8988T (cell line): ENCODE results near the gene RSPO3.
A peak's percentile ranks its signal among the peaks of the same experiment; 100 is the strongest.
"Not testable (repeated sequence)": the region's sequence is repeated elsewhere in the genome, so short reads cannot be mapped to it uniquely, and the experiment has no call there.

Experiments
- DNase-seq: peaks from one replicate; pipeline ENCODE4 v3.0.0; 2011

Gene RSPO3, protein sequence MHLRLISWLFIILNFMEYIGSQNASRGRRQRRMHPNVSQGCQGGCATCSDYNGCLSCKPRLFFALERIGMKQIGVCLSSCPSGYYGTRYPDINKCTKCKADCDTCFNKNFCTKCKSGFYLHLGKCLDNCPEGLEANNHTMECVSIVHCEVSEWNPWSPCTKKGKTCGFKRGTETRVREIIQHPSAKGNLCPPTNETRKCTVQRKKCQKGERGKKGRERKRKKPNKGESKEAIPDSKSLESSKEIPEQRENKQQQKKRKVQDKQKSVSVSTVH

DNA sequence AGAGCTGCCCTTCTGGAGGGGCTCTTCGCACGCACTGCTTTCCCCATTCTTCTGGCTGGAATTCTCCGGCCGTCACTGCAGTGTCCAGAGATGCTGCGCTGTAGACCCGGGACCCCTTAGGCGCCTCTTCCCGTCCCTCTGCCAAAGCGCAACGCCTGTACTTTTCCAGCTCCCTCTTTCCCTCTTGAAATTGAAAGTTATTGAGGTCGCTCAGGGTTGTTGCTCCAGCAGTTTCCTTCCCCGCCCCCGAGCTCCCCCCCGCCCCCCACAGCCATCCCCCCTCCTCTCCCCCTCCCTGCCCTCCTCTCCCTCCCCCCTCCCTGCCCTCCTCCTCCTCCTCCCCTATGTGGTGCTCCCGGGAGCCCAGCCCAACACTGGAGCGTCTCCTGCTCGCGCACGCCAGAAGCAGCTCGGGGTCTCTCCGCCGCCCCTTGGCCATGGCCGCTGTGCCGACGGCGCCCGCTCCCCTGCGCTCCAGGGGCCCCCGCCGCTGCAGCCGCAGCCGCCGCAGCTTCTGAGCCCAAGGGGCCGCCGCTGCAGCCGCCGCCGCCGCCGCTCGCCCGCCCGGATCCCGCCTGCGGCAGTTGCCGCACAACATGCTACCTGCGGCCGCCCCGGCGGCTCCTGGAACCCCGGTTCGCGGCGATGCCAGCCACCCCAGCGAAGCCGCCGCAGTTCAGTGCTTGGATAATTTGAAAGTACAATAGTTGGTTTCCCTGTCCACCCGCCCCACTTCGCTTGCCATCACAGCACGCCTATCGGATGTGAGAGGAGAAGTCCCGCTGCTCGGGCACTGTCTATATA is at the start of gene RSPO3:
Gene RSPO3, plus strand, starts transcription at position 374 of the 804 bp plus-strand sequence. CDS start 522 bp downstream, outside the sequence.
- DNase-seq, result peak; percentile 14

- DNase-seq, result no peak
Measured at GRCh38 chr6:127069659-127070279, 48.7 kb upstream of the RSPO3 start.

GRCh38 chr6:127073222-127073621 is 45.2 kb upstream of the RSPO3 start:
- no peak for DNase-seq

DNA sequence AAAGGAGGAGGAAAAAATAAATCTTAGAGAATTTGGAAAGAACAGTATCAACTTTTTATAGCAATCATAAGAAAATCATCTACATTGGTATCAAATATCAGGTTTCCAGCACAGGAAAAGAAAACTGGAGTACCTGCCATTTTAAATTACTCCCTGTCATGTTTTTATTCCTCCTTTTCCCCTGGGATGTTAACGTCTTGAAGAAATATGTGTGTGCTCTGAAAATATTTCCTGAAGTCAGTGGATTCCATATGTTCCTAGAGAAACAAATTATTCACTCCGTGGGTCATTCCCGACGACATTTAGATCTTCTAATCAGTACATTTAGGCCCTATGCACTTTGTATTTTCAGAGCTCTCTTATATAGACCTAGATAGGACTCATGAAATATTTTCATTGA is 42.0 kb upstream of the RSPO3 start:
- DNase-seq, result no peak

GRCh38 chr6:127077886-127078285 is 40.6 kb upstream of the RSPO3 start:
- no peak for DNase-seq

DNA sequence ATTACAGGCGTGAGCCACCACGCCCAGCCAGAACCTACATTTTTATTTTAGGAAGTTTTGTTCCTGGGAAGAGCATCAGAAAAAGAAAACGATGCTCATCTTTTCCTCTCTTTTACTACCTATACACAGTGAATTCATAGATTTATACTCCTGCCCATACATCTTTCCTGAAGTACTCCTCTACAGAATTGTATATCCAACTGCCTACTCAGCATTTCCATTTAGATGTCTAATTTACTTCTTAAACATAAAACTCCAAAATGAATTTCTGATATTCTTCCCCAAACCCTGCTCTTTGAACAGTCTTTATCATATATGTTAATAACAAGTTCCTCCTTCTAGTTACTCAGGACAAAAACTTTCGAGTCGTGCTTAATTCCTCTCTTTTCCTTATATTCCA is 39.8 kb upstream of the RSPO3 start:
- DNase-seq, result no peak

DNA sequence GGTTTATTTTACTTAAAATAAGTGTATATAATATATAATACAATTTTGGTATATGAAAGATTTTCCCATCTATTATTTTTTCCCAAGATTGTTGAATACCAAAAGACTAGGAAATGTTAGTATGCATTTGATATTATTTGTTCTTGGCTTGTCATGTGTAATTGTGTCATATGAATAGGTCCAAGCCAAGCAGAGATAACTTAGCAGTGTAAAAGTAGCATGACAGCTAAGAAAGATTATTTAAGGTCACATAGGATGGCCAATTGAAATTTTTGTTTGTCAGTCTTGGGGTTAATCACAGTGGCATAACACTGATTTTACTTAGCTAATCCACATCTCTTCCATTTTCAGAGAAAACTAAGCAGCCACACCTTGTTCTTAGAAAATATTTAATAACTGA is 38.8 kb upstream of the RSPO3 start:
- DNase-seq, result no peak

GRCh38 chr6:127080081-127080480 is 38.4 kb upstream of the RSPO3 start:
- DNase-seq, result no peak

DNA sequence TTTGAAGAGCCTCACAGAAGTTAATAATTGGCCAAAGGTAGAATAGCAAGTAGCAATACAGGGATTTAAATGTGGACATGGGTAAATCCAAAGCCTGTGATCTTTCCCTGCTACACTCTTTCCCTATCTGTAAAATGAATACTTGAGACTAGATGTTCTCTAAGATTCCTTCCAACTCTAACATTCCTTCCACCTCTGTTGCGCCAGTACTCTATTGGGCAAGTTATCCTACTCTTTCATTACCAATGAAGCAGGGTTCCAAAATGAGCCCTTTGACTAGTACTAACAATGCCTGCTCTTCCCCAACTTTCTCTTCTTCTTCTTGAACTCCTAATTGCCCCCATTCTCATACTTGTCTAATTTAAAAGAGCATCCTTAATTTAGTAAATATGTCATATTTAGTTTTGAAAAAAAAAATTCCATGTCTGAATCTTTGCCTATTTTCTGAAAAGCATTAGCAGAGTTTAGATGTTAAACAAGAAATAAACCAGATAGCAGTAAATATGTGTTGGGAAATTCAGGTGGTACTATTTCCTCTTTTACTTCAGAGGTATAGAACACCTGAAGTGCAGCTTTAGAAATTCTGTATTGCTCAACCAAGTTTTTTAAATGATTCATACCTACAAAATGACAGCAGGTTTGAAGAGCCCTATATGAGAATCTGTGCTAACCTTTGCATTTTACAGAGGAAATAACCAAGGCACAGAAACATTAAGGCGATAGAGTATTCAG is 35.1 kb upstream of the RSPO3 start:
- DNase-seq, result no peak

DNA sequence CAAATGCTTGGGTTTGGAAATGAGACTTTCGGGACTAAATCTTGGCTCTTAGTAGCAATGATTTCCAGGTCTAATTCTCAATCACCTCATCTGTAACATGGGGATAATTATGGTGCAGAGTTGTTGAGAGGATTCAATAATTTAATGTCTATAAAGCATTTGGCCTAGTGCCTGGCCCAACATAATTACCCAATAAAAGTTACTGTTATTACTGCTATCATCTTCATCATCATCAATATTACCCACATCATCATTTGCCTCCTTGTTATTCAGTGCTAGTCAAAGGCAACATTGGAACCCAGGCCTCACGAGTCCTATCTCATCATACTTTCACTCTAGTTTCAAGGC is 34.5 kb upstream of the RSPO3 start:
- DNase-seq, result no peak

DNA sequence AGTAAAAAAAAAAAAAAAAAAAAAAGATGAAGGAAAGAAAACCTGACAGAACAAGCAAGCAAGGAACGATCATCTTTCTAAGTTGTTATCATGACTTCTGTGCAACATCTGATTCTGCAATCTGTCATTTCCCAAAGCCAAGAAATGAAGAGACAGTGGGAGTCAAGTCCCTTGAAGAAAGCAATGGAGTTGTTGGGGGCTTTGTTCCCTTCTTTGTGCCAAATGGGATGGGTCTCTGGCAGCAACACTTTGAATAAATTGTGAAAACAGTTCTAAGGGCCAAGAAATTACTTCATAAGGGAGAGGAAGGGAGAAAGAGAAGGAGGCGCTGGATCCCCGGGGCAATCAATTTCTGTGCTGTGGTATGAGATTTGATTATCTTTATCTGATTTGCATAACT is 33.3 kb upstream of the RSPO3 start:
- no peak for DNase-seq

DNA sequence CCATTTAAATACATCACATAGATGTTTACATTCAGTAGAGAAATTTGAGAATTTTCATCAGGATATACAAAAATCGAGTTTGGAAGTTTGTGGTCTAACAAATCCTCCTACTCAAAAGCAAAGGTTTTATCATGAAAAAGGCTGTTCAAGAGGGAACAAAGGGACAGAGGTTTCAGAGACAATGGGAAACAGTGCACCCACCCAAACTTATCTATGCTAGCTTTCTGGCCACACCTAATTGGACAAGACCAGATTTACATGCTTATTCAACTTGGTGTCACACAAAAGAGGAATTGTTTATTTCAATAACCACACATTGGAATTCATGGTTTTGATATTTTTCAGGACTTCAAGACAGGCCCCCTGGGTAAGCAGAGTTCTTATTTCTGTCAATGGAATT is 28.4 kb upstream of the RSPO3 start:
- no peak for DNase-seq

- no peak for DNase-seq
Measured at GRCh38 chr6:127092466-127092865, 26.0 kb upstream of the RSPO3 start.

GRCh38 chr6:127094791-127095190 is 23.7 kb upstream of the RSPO3 start:
- no peak for DNase-seq

DNA sequence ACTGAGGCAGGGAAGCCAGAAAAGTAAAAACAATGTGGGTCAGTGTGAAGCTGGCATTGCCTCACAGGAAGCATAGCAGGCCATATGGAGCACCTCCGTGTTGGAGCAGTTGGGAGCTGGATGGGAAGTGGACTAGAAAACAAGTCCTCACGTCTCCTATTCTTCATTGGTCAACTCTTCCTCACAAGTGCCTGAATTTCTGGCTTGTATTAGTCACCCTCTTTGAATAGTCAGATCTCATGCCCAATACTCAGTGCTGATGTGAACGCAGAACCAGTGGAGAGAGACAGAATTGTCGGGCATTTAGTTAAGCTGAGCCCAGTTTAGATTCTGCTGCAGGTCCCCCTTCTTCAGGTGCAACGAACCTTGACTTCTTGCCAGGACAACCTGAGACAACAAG is 22.3 kb upstream of the RSPO3 start:
- DNase-seq, result no peak

DNA sequence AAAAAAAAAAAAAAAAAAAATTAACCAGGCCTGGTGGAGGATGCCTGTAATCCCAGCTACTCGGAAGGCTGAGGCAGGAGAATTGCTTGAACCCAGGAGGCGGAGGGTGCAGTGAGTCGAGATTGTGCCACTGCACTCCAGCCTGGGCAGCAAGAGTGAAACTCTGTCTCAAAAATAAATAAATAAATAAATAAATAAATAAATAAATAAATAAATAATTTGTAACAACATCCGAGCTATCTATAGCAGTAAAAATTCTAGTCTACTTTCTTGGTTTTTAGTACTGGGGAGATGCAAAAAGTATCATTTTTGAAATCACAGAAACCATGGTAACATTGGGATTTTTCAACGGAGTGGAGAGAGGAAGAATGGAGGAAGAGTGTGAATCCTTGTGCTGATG is 21.0 kb upstream of the RSPO3 start:
- not testable (repeated sequence) for DNase-seq

- no peak for DNase-seq
Measured at GRCh38 chr6:127100510-127101140, 17.8 kb upstream of the RSPO3 start.

DNA sequence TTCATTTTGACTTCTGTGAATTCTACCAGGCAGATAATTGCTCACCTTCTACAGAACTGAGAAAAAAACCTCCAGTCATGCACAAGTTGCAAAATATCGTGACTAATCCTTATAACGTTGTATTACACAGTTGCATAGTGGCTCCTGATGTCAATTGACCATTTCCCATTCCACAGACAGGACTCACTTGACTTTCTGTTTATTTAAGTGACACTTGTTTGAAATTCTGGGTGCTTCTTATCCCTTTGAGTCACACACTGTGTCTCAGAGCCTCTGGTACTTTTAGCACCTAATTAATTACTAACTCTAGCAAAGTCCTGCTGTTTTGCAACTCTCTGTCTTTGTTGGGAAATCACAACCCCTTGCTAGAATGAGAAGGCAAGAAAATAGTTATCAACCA is 16.2 kb upstream of the RSPO3 start:
- DNase-seq, result no peak

DNA sequence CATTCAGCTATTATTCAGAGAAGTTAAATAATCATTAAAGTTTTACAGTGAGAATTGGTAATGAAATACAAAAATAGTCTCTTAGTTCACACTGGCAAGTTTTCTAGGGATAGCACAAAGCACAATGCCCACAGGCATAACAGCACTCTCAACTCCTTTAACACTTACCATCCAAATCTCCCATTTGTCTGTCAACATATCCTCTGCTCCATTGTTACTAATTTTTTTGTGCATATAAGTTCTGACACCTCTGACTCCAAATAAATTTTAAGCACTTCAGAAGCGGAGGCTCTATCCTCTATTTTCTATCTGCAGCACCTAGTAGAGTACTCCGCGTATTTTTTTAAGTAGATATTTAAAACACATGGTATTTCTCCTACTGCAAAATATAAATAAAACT is 15.6 kb upstream of the RSPO3 start:
- DNase-seq, result no peak

- no peak for DNase-seq
Measured at GRCh38 chr6:127103482-127103881, 15.0 kb upstream of the RSPO3 start.

DNA sequence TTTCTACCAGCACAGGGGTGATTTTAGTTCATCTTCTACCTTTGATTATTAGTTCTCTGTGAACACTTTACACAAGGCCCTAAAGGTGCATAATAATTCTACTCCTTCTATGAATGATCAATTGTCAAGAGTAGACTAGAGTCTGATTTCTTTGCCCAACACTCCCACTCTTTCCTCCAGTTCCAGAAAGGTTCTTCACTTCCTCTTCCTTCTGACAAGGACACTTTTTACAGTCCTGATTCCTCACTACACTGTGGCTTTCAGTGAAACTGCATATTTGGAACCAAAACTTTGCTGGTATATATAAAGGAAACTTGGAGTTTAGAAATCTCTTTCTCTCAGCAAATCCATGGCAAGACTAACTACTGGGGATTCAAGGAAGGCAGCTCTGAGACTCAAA is 10.6 kb upstream of the RSPO3 start:
- DNase-seq, result no peak

- no peak for DNase-seq
Measured at GRCh38 chr6:127110712-127111111, 7.8 kb upstream of the RSPO3 start.

DNA sequence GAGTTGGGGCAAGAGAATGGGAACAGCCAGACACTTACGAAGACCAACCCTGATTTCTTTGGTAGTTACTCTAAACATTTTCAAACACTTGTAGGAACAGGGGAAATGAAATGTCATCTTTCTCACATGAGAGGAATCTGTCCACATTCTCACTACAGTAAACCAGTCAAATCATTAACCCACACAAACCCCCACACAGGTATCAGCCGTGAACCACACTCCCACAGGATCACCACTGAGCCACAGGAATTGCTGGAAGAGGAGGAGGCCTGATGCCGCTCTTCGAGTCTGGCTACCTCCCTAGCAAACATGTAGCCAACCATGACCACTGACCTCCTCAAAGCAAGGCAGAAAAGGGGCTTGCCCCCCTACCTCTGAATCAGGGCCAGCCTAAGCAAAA is 6.9 kb upstream of the RSPO3 start:
- DNase-seq, result no peak
